ENCODE results near the gene LAMB4. TPM values are rescaled to one million over a fixed set of nuclear protein-coding genes. Genes with fewer than 3 reads are reported as not detected.

Gene LAMB4
- total and polyA plus RNA-seq, 3 experiments from 2014 or later, result not detected

DNA sequence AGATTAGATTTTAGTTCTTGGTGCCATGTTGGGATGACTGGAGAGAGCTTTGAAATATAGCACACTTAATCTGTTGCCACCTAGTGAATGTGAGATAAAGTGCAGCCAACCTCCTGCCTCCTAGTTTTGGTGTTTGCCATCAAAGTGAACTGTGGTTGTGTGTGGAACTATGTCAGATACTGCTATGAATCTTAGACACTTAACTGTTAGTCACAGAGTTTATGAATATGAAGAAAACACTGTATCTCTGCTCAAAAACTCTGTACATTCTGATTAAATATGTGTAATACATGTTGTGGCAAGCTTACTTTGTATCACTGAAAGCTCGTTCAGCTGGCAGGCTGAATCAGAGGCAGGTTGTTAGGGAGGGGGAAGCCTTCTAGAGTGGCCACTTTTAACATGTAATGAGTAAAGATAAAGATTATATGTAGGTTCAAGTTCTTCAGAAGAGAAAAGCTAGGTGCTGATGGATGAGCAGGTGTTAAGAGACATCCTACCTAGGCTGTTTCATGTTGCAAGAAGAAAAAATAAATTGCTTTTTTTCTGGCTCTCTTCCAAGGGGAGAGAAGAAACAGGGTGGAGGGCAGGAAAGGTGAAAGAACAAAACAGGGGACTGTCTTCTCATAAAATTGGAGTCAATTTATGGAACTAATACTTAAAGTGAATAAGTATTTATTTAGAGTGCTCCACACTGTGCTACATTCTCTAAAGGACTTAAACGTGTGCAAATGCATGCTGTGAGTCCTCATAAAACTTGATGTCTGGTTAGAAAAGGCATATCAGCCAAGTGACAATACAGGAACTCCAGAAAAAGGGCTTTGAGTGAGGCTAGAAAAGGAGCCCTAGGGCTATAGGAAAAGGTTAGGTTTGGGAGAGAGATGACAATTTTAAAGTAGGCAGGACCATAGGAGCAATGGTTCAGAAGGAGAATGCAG lies 113.1 kb downstream of the LAMB4 start:
- Mint-ChIP-seq H3K4me3 (no peak overlapping the region), H3K9me3 (no peaks in the 10 kb centered on the region), H3K27ac (no peak overlapping the region), H3K27me3 (peaks cover 12 to 35% of the 10 kb centered on the region in 2 donors), H3K4me1 (no peaks in the 10 kb centered on the region), H3K36me3 (no peaks in the 10 kb centered on the region)
- no peaks in the 10 kb centered on the region for H3K9me3 ChIP-seq (ENCODE audit: low read length)
- ChIA-PET CTCF (interaction anchor here (1.1 kb wide), 1 partner anchor 18 kb away, joined by 4 read pairs; no protein-coding TSS in a partner anchor), POLR2A (no interaction called here)
- H3K4me3 ChIP-seq (ENCODE audit: low read length), result no peak overlapping the region
- no peak for DNase-seq
- no peaks in the 10 kb centered on the region for H3K36me3 ChIP-seq (ENCODE audit: insufficient read depth, low read length)
- H3K4me1 ChIP-seq (ENCODE audit: insufficient read depth, low read length), result no peaks in the 10 kb centered on the region
- H3K27ac ChIP-seq (ENCODE audit: low read depth, low read length), result no peak overlapping the region
- no peaks in the 10 kb centered on the region for H3K27me3 ChIP-seq (ENCODE audit: insufficient read depth, low read length, poor library complexity, severe bottlenecking)

- no peaks in the 10 kb centered on the region for H3K9me3 Mint-ChIP-seq
- H3K36me3 ChIP-seq (ENCODE audit: insufficient read depth, low read length), result no peaks in the 10 kb centered on the region
- no peak overlapping the region for H3K27ac Mint-ChIP-seq
- no peak overlapping the region for H3K4me3 Mint-ChIP-seq
- ChIA-PET POLR2A (no interaction called here), CTCF (no interaction called here)
- no peaks in the 10 kb centered on the region for H3K27me3 ChIP-seq (ENCODE audit: insufficient read depth, low read length, poor library complexity, severe bottlenecking)
- DNase-seq, result no peak
- H3K27me3 Mint-ChIP-seq, result peaks cover 8 to 34% of the 10 kb centered on the region in 2 donors
- H3K36me3 Mint-ChIP-seq, result no peaks in the 10 kb centered on the region
- no peaks in the 10 kb centered on the region for H3K4me1 Mint-ChIP-seq
- no peak overlapping the region for H3K27ac ChIP-seq (ENCODE audit: low read depth, low read length)
- no peak overlapping the region for H3K4me3 ChIP-seq (ENCODE audit: low read length)
- no peaks in the 10 kb centered on the region for H3K4me1 ChIP-seq (ENCODE audit: insufficient read depth, low read length)
- no peaks in the 10 kb centered on the region for H3K9me3 ChIP-seq (ENCODE audit: low read length)
Observed at GRCh38 chr7:108015740-108016139, 114.4 kb downstream of the LAMB4 start.

DNA sequence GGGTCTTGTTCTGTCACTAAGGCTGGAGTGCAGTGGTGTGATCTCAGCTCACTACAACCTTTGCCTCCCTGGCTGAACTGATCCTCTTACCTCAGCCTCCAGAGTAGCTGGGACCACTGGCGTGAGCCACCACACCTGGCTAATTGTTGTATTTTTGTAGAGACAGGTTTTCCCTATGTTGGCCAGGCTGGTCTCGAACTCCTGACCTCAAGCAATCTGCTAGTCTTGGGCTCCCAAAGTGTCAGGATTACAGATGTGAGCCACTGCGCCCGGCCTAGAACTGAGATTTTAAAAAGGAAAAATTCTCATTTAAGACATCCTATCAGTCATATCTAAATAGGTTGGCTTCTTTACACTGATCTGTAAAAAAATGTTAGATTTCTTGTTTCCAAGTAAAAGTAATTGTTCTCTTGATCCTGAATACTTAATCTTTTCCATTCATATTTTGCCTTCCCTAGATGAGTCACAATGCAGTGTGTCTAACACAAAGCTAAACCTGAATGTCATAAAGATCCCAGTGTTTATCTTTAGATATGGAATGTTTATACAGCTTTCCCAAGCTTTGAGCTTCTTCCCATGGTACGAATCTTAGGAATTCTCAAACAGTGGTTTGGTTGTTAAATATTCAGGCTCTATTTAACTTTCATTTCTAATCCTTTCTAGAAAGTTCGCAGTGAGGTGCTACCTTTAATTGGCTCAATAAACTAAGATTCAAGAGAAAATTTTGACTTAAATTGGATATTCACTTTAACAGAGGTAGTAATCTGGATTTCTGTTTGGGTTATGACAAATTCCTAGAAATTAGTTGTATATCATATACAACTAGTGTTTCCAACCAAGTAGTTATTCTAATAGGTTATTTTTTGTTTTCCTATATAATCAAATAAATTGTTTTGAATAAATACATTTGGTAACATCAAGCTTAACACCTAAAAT lies 115.1 kb downstream of the LAMB4 start:
- Histone ChIP-seq H3K36me3 (ENCODE audit: insufficient read depth, low read length) (no peaks in the 10 kb centered on the region), H3K27me3 (ENCODE audit: insufficient read depth, low read length, poor library complexity, severe bottlenecking) (no peaks in the 10 kb centered on the region), H3K27ac (ENCODE audit: low read depth, low read length) (no peak overlapping the region), H3K9me3 (ENCODE audit: low read length) (no peaks in the 10 kb centered on the region), H3K4me3 (ENCODE audit: low read length) (no peak overlapping the region), H3K4me1 (ENCODE audit: insufficient read depth, low read length) (no peaks in the 10 kb centered on the region)
- no peak for DNase-seq
- peaks cover 8 to 37% of the 10 kb centered on the region in 2 donors for H3K27me3 Mint-ChIP-seq
- CTCF ChIA-PET, result interaction anchor here (1.4 kb wide), 1 partner anchor 16 kb away, joined by 5 read pairs; no protein-coding TSS in a partner anchor
- POLR2A ChIA-PET, result no interaction called here
- H3K9me3 Mint-ChIP-seq, result no peaks in the 10 kb centered on the region
- H3K27ac Mint-ChIP-seq, result no peak overlapping the region
- no peaks in the 10 kb centered on the region for H3K4me1 Mint-ChIP-seq
- H3K36me3 Mint-ChIP-seq, result no peaks in the 10 kb centered on the region
- no peak overlapping the region for H3K4me3 Mint-ChIP-seq

DNA sequence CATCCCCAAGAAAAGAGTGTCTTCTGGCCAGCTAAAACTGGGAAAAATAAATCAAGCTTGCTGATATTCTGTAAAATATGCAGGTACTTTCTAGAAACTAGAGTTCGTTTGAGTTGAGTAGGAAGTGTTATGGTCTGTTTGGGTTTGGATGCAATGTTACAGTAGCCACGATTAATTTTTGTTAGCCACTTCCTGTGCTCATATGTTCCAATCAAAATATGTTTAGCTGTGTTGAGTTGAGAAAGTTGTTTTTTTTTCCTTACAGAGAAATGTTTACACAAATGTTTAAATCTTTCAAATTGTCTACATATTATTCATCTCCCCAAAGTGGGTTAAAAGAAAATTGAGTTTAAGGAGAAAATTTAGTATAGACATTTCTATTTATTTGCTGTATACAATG lies 115.9 kb downstream of the LAMB4 start:
- DNase-seq, result no peak
- no peak overlapping the region for H3K4me3 Mint-ChIP-seq
- H3K4me1 ChIP-seq (ENCODE audit: insufficient read depth, low read length), result no peaks in the 10 kb centered on the region
- no peaks in the 10 kb centered on the region for H3K9me3 Mint-ChIP-seq
- CTCF ChIA-PET, result interaction anchor here (1.4 kb wide), 1 partner anchor 15 kb away, joined by 5 read pairs; no protein-coding TSS in a partner anchor
- no peaks in the 10 kb centered on the region for H3K9me3 ChIP-seq (ENCODE audit: low read length)
- no peak overlapping the region for H3K27ac Mint-ChIP-seq
- no peaks in the 10 kb centered on the region for H3K36me3 Mint-ChIP-seq
- H3K36me3 ChIP-seq (ENCODE audit: insufficient read depth, low read length), result no peaks in the 10 kb centered on the region
- POLR2A ChIA-PET, result no interaction called here
- peaks cover 7 to 33% of the 10 kb centered on the region in 2 donors for H3K27me3 Mint-ChIP-seq
- no peak overlapping the region for H3K27ac ChIP-seq (ENCODE audit: low read depth, low read length)
- H3K4me1 Mint-ChIP-seq, result no peaks in the 10 kb centered on the region
- no peaks in the 10 kb centered on the region for H3K27me3 ChIP-seq (ENCODE audit: insufficient read depth, low read length, poor library complexity, severe bottlenecking)
- no peak overlapping the region for H3K4me3 ChIP-seq (ENCODE audit: low read length)

- H3K27me3 ChIP-seq (ENCODE audit: insufficient read depth, low read length, poor library complexity, severe bottlenecking), result no peaks in the 10 kb centered on the region
- peaks cover 3 to 30% of the 10 kb centered on the region in 2 donors for H3K27me3 Mint-ChIP-seq
- CTCF ChIA-PET, result no interaction called here
- no peak overlapping the region for H3K4me3 ChIP-seq (ENCODE audit: low read length)
- H3K27ac Mint-ChIP-seq, result no peak overlapping the region
- no peaks in the 10 kb centered on the region for H3K9me3 ChIP-seq (ENCODE audit: low read length)
- no peaks in the 10 kb centered on the region for H3K36me3 ChIP-seq (ENCODE audit: insufficient read depth, low read length)
- no peaks in the 10 kb centered on the region for H3K9me3 Mint-ChIP-seq
- no peak for DNase-seq
- no peak overlapping the region for H3K4me3 Mint-ChIP-seq
- H3K4me1 Mint-ChIP-seq, result no peaks in the 10 kb centered on the region
- H3K4me1 ChIP-seq (ENCODE audit: insufficient read depth, low read length), result no peaks in the 10 kb centered on the region
- POLR2A ChIA-PET, result no interaction called here
- H3K27ac ChIP-seq (ENCODE audit: low read depth, low read length), result no peak overlapping the region
- H3K36me3 Mint-ChIP-seq, result no peaks in the 10 kb centered on the region
Observed at GRCh38 chr7:108012499-108013430, 117.4 kb downstream of the LAMB4 start.

- H3K9me3 ChIP-seq (ENCODE audit: low read length), result no peaks in the 10 kb centered on the region
- peaks cover 10 to 41% of the 10 kb centered on the region in 2 donors for H3K27me3 Mint-ChIP-seq
- no peaks in the 10 kb centered on the region for H3K9me3 Mint-ChIP-seq
- ChIA-PET CTCF (no interaction called here), POLR2A (no interaction called here)
- no peaks in the 10 kb centered on the region for H3K4me1 ChIP-seq (ENCODE audit: insufficient read depth, low read length)
- H3K27ac Mint-ChIP-seq, result no peak overlapping the region
- H3K4me3 Mint-ChIP-seq, result no peak overlapping the region
- no peak for DNase-seq
- H3K4me3 ChIP-seq (ENCODE audit: low read length), result no peak overlapping the region
- no peaks in the 10 kb centered on the region for H3K27me3 ChIP-seq (ENCODE audit: insufficient read depth, low read length, poor library complexity, severe bottlenecking)
- no peaks in the 10 kb centered on the region for H3K36me3 Mint-ChIP-seq
- H3K27ac ChIP-seq (ENCODE audit: low read depth, low read length), result no peak overlapping the region
- H3K4me1 Mint-ChIP-seq, result no peaks in the 10 kb centered on the region
- H3K36me3 ChIP-seq (ENCODE audit: insufficient read depth, low read length), result no peaks in the 10 kb centered on the region
Observed at GRCh38 chr7:108010377-108010776, 119.8 kb downstream of the LAMB4 start.

DNA sequence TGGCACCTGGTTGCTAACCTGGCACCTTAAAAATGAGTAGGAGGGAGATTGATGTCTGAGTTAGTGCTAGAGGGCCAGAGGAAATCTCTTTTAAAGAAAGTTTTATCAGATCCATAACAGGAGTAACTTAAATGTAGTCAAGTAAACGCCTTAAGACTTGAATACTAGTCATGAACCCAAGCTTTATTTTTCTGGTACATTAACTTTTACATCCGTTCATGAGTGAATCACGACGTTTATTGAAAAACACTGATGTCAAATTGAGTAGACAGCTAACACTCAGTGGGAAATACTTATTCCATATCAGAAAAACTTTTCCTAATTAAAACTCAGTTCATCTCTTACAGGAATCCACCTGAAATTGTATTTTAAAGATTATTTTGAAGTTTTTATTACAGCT lies 120.3 kb downstream of the LAMB4 start:
- no peak overlapping the region for H3K4me3 Mint-ChIP-seq
- ChIA-PET POLR2A (no interaction called here), CTCF (no interaction called here)
- no peak overlapping the region for H3K4me3 ChIP-seq (ENCODE audit: low read length)
- H3K4me1 Mint-ChIP-seq, result peaks cover 0 to 2% (median 0%) of the 10 kb centered on the region in 3 donors
- no peak for DNase-seq
- no peaks in the 10 kb centered on the region for H3K4me1 ChIP-seq (ENCODE audit: insufficient read depth, low read length)
- H3K36me3 ChIP-seq (ENCODE audit: insufficient read depth, low read length), result no peaks in the 10 kb centered on the region
- H3K9me3 ChIP-seq (ENCODE audit: low read length), result no peaks in the 10 kb centered on the region
- H3K27ac ChIP-seq (ENCODE audit: low read depth, low read length), result no peak overlapping the region
- no peaks in the 10 kb centered on the region for H3K27me3 ChIP-seq (ENCODE audit: insufficient read depth, low read length, poor library complexity, severe bottlenecking)
- no peaks in the 10 kb centered on the region for H3K36me3 Mint-ChIP-seq
- peaks cover 13 to 45% of the 10 kb centered on the region in 2 donors for H3K27me3 Mint-ChIP-seq
- no peak overlapping the region for H3K27ac Mint-ChIP-seq
- no peaks in the 10 kb centered on the region for H3K9me3 Mint-ChIP-seq
